ENCODE measurements around the gene MMP15.
"Not testable (repeated sequence)": the region's sequence is repeated elsewhere in the genome, so short reads cannot be mapped to it uniquely, and the experiment has no call there.

MMP15 gene

DNA sequence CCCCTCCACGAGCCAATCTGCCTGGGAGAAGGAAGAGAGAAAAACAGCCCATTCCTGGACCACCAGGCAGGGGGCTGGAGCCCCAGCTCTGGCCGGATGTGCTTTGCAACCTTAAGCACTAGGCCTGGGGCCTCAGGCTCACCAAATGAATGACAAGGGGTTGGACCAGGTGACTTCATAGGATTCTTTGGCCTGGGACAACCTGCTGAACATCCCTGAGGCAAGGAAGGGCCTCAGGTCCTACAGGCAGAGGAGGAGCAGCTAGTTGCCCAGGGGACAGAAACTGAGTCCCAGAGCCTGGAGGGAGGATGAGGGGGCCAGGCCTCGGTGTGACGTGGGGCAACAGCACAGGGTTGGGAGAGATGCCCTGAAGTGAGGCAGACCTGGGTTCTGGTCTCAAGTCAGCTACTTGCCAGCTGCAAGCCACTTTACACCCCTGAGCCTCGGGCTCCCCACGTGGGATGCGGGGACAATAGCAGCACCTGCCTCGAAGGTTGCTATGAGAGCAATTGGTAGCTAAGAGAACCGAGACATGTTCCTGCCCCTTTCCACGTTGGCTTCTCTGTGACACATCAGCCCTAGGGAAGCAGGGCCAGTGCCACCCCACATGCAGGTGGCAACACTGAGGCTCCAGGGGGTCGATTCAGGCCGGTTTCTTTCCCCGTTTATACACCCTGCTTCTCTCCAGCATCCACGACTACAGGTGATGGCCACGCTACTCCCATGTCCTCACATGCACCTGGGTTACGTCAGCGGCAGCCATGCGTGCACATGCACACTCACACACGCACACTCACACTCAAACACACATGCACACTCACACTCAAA lies 61.0 kb downstream of the MMP15 start:
- DNase-seq (ENCODE audit: low read depth, low spot score): no peak

DNA sequence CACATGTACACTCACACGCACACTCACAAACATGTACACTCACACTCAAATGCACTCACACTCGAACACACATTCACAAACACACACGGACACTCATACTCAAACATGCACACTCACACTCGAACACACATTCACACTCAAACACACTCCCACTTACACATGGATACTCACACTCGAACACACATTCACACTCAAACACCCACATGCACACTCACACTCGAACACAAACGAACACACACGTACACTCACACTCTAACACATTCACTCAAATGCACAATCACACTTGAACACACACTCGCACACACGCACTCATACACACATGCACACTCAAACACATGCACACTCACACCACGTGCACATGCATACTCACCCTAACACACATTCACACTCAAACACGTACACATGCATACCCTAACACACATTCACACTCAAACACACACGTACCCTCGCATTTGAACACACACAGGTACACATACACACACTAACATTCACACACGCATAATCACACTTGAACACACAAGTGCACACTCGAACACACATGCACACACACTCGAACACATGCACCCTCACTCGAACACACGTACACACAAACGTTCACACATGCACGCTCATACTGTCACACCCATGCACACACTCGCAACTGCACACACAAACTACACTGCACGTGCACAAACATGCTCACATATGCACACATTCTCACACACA lies 61.8 kb downstream of the MMP15 start:
- DNase-seq (ENCODE audit: low read depth, low spot score): no peak

DNA sequence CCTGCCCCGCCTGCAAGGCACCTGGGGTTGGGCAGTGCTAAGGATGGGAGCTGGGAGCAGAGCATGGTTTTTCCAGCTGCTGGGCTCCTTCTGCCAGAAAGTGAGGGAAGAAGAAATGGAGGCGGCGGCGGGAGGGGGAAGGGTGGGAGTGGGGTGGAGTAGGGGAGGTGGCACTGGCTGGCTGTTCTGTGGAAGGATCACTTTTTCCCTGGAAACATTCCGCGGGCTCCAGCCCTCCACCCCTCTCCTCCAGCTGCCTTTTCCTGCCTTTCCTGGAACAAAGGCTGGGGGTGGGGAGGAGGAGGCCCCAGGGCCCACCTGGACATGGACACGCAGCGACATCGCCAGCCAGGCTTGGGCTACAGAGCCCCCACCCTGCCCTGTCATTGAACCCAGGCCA lies 62.5 kb downstream of the MMP15 start:
- no peak for DNase-seq (ENCODE audit: low read depth, low spot score)

DNA sequence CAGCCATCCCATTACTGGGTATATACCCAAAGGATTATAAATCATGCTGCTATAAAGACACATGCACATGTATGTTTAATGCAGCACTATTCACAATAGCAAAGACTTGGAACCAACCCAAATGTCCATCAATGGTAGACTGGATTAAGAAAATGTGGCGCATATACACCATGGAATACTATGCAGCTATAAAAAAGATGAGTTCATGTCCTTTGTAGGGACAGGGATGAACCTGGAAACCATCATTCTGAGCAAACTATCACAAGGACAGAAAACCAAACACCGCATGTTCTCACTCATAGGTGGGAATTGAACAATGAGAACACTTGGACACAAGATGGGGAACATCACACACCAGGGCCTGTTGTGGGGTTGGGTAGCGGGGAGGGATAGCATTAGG lies 64.8 kb downstream of the MMP15 start:
- DNase-seq (ENCODE audit: low read depth, low spot score): not testable (repeated sequence)

DNA sequence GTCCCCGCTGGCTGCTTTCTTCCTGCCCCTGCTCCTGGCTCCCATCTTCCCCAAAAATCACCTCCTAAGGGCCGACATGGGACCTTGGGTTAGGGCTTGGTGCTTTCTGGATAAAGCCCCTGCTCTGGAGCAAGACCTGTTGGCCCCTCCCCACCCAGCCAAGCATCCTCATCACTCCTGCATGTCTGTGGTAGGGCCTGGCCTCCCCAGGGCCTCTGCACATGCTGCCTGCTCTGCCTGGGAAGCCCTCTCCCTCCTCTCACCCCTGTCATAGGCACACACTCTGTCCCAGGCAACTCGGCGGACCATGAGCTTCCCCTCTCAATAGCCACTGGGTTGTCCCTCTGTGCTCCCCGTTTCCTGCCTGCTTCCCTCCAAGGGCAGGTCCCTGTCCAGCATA lies 68.5 kb downstream of the MMP15 start:
- no peak for DNase-seq (ENCODE audit: low read depth, low spot score)

DNA sequence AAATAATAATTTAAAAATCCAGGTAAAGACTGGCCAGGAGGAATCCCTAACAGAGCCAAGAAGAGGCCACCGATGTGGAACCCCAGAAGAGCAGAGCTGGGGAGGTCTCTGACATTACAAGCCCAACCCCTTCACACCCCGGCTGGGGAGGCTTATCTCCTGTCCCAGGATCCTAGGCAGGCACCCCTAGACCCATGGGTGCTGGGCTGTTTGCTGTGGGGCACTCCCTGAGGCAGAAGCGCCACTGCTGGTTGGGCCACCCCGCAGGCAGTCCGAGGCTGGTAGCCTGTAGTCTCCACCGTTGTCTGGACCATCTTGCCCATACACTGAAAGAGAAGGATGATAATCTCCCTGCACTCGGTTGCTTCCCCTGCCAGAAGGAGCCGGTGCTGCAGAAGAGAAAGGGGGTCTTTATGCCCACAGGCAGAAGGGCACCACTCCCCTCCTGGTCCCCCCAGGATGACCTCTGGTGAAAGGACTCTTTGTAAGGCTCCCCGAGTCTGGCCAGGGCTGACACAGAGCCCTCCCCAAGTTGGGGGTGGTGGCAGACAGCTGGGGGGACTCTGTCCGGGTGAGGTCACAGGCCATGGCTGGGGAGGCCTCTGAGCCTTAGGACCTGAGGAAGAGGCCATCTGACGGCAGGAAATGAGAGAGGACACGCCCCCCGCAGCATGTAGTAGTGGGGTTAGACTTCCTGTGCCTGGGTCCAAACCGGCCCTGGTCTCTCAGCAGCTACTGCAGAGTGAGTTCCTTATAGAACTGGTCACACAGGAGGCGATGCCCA lies 69.4 kb downstream of the MMP15 start:
- no peak for DNase-seq (ENCODE audit: low read depth, low spot score)

DNA sequence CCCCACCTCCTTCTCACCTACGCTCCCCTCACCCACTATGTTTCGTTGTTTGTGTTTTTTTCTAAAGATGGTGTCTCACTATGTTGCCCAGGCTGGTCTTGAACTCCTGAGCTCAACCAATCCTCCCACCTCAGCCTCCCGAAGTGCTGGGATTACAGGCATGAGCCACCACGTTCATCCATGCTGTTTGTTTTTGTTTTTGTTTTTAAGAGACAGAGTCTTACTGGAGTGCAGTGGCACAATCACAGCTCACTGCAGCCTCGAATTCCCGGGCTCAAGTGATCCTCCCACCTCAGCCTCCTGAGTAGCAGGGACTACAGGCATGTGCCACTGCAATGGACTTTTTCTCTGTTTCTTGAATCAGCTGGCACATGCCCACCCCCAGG lies 70.0 kb downstream of the MMP15 start:
- DNase-seq (ENCODE audit: low read depth, low spot score): not testable (repeated sequence)

DNA sequence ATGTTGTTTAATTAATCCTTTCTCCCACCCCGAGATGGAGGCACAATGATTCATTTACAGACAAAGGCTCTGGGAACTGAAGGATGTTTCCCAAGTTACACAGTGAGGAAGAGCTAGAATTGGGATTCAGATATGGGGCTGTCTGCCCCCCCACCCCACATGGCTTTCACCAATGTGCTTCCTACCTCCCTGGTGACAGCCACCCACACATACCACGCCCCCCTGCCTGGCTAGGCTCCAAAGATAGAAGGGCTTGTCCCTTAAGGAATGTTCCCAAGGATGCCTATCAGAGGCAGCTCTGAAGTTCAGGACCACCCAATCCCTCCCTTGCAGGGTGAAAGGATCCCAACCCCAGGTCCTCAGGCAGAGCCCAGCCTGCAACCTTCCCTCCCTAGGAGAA lies 70.7 kb downstream of the MMP15 start:
- DNase-seq (ENCODE audit: low read depth, low spot score): no peak

Measured in iPS DF 19.7 (cell line).